ENCODE data around the gene C19orf38. TPM values are rescaled to one million over a fixed set of nuclear protein-coding genes. Genes with fewer than 3 reads are reported as not detected.

C19orf38 gene
- total RNA-seq, 2 donors from 2014 or later, result 2.4 to 3.5 TPM

GRCh38 chr19:10895920-10896319 is 47.7 kb downstream of the C19orf38 start:
- no peak overlapping the region for H3K27ac ChIP-seq
- no peak overlapping the region for H3K4me3 ChIP-seq
- TF ChIP-seq CTCF (IDR thresholded peaks at IDR 0.05), result no peak
- no peaks in the 10 kb centered on the region for H3K36me3 ChIP-seq
- H3K27me3 ChIP-seq (replicated peaks; ENCODE audit: insufficient read depth), result no peaks in the 10 kb centered on the region
- DNase-seq (ENCODE audit: low spot score) (no peak), ATAC-seq (ENCODE audit: insufficient number of reproducible peaks, low FRiP score, low read depth) (no peak)
- no peaks in the 10 kb centered on the region for H3K9me3 ChIP-seq
- H3K4me1 ChIP-seq (ENCODE audit: control insufficient read depth in 1 of 2, low read depth in 2 of 2), result peaks cover 9 to 23% of the 10 kb centered on the region in 2 donors

- ATAC-seq (ENCODE audit: insufficient number of reproducible peaks, low FRiP score, low read depth) (no peak), DNase-seq (ENCODE audit: low spot score) (no peak)
- H3K36me3 ChIP-seq, result no peaks in the 10 kb centered on the region
- no peaks in the 10 kb centered on the region for H3K27me3 ChIP-seq (replicated peaks; ENCODE audit: insufficient read depth)
- no peak overlapping the region for H3K4me3 ChIP-seq
- TF ChIP-seq CTCF (IDR thresholded peaks at IDR 0.05), result no peak
- H3K9me3 ChIP-seq, result no peaks in the 10 kb centered on the region
- H3K4me1 ChIP-seq (ENCODE audit: control insufficient read depth in 1 of 2, low read depth in 2 of 2), result peaks cover 12 to 34% of the 10 kb centered on the region in 2 donors
- H3K27ac ChIP-seq, result no peak overlapping the region
Measured at GRCh38 chr19:10896851-10897526, 48.8 kb downstream of the C19orf38 start.

GRCh38 chr19:10898633-10899032 is 50.4 kb downstream of the C19orf38 start:
- H3K27ac ChIP-seq, result no peak overlapping the region

GRCh38 chr19:10899151-10899653 is 51.0 kb downstream of the C19orf38 start:
- Histone ChIP-seq H3K36me3 (no peaks in the 10 kb centered on the region), H3K27me3 (replicated peaks; ENCODE audit: insufficient read depth) (no peaks in the 10 kb centered on the region), H3K27ac (no peak overlapping the region), H3K9me3 (no peaks in the 10 kb centered on the region), H3K4me3 (no peak overlapping the region), H3K4me1 (ENCODE audit: control insufficient read depth in 1 of 2, low read depth in 2 of 2) (peaks cover 13 to 28% of the 10 kb centered on the region in 2 donors)
- ATAC-seq (ENCODE audit: insufficient number of reproducible peaks, low FRiP score, low read depth), result no peak
- TF ChIP-seq CTCF (IDR thresholded peaks at IDR 0.05), result no peak
- DNase-seq (ENCODE audit: low spot score), result no peak

More at GRCh38 chr19:10898633-10899032, 50.4 kb downstream of the C19orf38 start:
- peaks cover 13 to 34% of the 10 kb centered on the region in 2 donors for H3K4me1 ChIP-seq (ENCODE audit: control insufficient read depth in 1 of 2, low read depth in 2 of 2)
- no peak for DNase-seq (ENCODE audit: low spot score)
- no peak for ATAC-seq (ENCODE audit: insufficient number of reproducible peaks, low FRiP score, low read depth)
- H3K9me3 ChIP-seq, result no peaks in the 10 kb centered on the region
- no peaks in the 10 kb centered on the region for H3K27me3 ChIP-seq (replicated peaks; ENCODE audit: insufficient read depth)
- no peaks in the 10 kb centered on the region for H3K36me3 ChIP-seq
- no peak for TF ChIP-seq CTCF (IDR thresholded peaks at IDR 0.05)
- H3K4me3 ChIP-seq, result no peak overlapping the region

- TF ChIP-seq CTCF (IDR thresholded peaks at IDR 0.05), result no peak
- Histone ChIP-seq H3K4me3 (no peak overlapping the region), H3K27ac (no peak overlapping the region), H3K36me3 (peaks cover 40% of the 10 kb centered on the region), H3K4me1 (ENCODE audit: control insufficient read depth in 1 of 2, low read depth in 2 of 2) (no peaks in the 10 kb centered on the region), H3K9me3 (no peaks in the 10 kb centered on the region), H3K27me3 (replicated peaks; ENCODE audit: insufficient read depth) (no peaks in the 10 kb centered on the region)
- ATAC-seq (ENCODE audit: insufficient number of reproducible peaks, low FRiP score, low read depth) (no peak), DNase-seq (ENCODE audit: low spot score) (no peak)
Measured at GRCh38 chr19:10907925-10908324, 59.7 kb downstream of the C19orf38 start.
